AG20443 (cell line): ENCODE measurements around the gene PODXL2.
"Not testable (repeated sequence)": the region's sequence is repeated elsewhere in the genome, so short reads cannot be mapped to it uniquely, and the experiment has no call there.

ENCODE experiments used
- DNase-seq: peaks from one replicate; pipeline ENCODE4 v3.0.0; 2012; ENCODE audit warnings: low spot score, mixed read lengths

Gene PODXL2

GRCh38 chr3:127689266-127689860 is 60.4 kb downstream of the PODXL2 start:
- DNase-seq = no peak

GRCh38 chr3:127690106-127690505 is 61.1 kb downstream of the PODXL2 start:
- DNase-seq = peak; percentile 83

- DNase-seq = peak; percentile 73
Observed at GRCh38 chr3:127690823-127691452, 62.0 kb downstream of the PODXL2 start.

GRCh38 chr3:127691489-127691888 is 62.5 kb downstream of the PODXL2 start:
- no peak for DNase-seq

- no peak for DNase-seq
Observed at GRCh38 chr3:127691974-127692373, 63.0 kb downstream of the PODXL2 start.

GRCh38 chr3:127692501-127693335 is 63.7 kb downstream of the PODXL2 start:
- no peak for DNase-seq

GRCh38 chr3:127693336-127693843 is 64.4 kb downstream of the PODXL2 start:
- DNase-seq = no peak

- no peak for DNase-seq
Observed at GRCh38 chr3:127694467-127695215, 65.7 kb downstream of the PODXL2 start.

GRCh38 chr3:127697551-127698240 is 68.7 kb downstream of the PODXL2 start:
- DNase-seq = peak; percentile 79

GRCh38 chr3:127698286-127698685 is 69.3 kb downstream of the PODXL2 start:
- DNase-seq = no peak

GRCh38 chr3:127698691-127699415 is 69.9 kb downstream of the PODXL2 start:
- no peak for DNase-seq

GRCh38 chr3:127699416-127700300 is 70.7 kb downstream of the PODXL2 start:
- no peak for DNase-seq

- DNase-seq = no peak
Observed at GRCh38 chr3:127700406-127700805, 71.4 kb downstream of the PODXL2 start.

- no peak for DNase-seq
Observed at GRCh38 chr3:127701280-127701911, 72.4 kb downstream of the PODXL2 start.

GRCh38 chr3:127702151-127702578 is 73.2 kb downstream of the PODXL2 start:
- peak; percentile 69 for DNase-seq

- not testable (repeated sequence) for DNase-seq
Observed at GRCh38 chr3:127704840-127705239, 75.9 kb downstream of the PODXL2 start.

GRCh38 chr3:127706312-127706711 is 77.3 kb downstream of the PODXL2 start:
- no peak for DNase-seq

- no peak for DNase-seq
Observed at GRCh38 chr3:127706785-127707351, 77.9 kb downstream of the PODXL2 start.

- DNase-seq = no peak
Observed at GRCh38 chr3:127707851-127708411, 78.9 kb downstream of the PODXL2 start.
